ENCODE data around the gene IL15RA.

DNA sequence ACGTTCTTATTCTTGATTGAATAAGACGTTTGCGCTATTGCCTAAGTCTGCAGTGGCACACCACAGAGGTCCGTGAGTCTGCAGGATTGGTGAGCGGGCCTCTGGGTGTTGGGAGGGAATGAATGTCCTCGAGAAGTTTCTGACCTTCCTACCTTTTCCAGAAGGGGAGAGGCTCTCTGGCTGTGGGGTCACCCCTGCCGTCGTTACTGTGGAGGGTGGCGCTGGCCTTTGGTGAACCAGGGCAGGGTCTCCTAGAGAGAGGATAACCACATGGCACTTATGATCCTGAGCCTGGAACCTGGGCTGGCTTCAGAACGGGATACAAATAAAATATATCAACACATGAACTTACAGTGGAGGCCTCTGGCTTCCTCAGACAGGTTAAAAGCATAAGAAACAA is 13.8 kb downstream of the IL15RA start:
- TF ChIP-seq, protein P1, sequence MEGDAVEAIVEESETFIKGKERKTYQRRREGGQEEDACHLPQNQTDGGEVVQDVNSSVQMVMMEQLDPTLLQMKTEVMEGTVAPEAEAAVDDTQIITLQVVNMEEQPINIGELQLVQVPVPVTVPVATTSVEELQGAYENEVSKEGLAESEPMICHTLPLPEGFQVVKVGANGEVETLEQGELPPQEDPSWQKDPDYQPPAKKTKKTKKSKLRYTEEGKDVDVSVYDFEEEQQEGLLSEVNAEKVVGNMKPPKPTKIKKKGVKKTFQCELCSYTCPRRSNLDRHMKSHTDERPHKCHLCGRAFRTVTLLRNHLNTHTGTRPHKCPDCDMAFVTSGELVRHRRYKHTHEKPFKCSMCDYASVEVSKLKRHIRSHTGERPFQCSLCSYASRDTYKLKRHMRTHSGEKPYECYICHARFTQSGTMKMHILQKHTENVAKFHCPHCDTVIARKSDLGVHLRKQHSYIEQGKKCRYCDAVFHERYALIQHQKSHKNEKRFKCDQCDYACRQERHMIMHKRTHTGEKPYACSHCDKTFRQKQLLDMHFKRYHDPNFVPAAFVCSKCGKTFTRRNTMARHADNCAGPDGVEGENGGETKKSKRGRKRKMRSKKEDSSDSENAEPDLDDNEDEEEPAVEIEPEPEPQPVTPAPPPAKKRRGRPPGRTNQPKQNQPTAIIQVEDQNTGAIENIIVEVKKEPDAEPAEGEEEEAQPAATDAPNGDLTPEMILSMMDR (conservative IDR thresholded peaks at IDR 0.05) = no peak
- TF ChIP-seq EZH2 (IDR thresholded peaks at IDR 0.05; ENCODE audit: low read depth) = no peak
